ENCODE measurements around the gene ARFGAP3. TPM values are rescaled to one million over a fixed set of nuclear protein-coding genes. Genes with fewer than 3 reads are reported as not detected.

ARFGAP3 gene
- total RNA-seq, 1 donor from 2014 or later: 59.1 TPM

GRCh38 chr22:42878561-42879305 is 21.7 kb upstream of the ARFGAP3 start:
- DNase-seq (ENCODE audit: extremely low spot score, unreplicated experiment): no peak
- Mint-ChIP-seq H3K9me3 (ENCODE audit: unreplicated experiment) (no peaks in the 10 kb centered on the region), H3K36me3 (ENCODE audit: unreplicated experiment) (peaks cover 31% of the 10 kb centered on the region), H3K4me3 (ENCODE audit: unreplicated experiment) (no peak overlapping the region), H3K27me3 (ENCODE audit: unreplicated experiment) (no peaks in the 10 kb centered on the region), H3K4me1 (ENCODE audit: unreplicated experiment) (no peaks in the 10 kb centered on the region), H3K27ac (ENCODE audit: unreplicated experiment) (no peak overlapping the region)
- no peak for TF ChIP-seq CTCF (IDR thresholded peaks at IDR 0.05)

- no peak for TF ChIP-seq CTCF (IDR thresholded peaks at IDR 0.05)
- H3K27ac Mint-ChIP-seq (ENCODE audit: unreplicated experiment): no peak overlapping the region
- H3K36me3 Mint-ChIP-seq (ENCODE audit: unreplicated experiment): peaks cover 27% of the 10 kb centered on the region
- no peak for DNase-seq (ENCODE audit: extremely low spot score, unreplicated experiment)
- peaks cover 5% of the 10 kb centered on the region for H3K4me1 Mint-ChIP-seq (ENCODE audit: unreplicated experiment)
- no peaks in the 10 kb centered on the region for H3K27me3 Mint-ChIP-seq (ENCODE audit: unreplicated experiment)
- no peaks in the 10 kb centered on the region for H3K9me3 Mint-ChIP-seq (ENCODE audit: unreplicated experiment)
- H3K4me3 Mint-ChIP-seq (ENCODE audit: unreplicated experiment): no peak overlapping the region
These were observed 20.7 kb upstream of the ARFGAP3 start for GRCh38 chr22:42877597-42878340.

GRCh38 chr22:42877158-42877557 is 20.1 kb upstream of the ARFGAP3 start:
- no peak for TF ChIP-seq CTCF (IDR thresholded peaks at IDR 0.05)
- peaks cover 25% of the 10 kb centered on the region for H3K36me3 Mint-ChIP-seq (ENCODE audit: unreplicated experiment)
- peaks cover 5% of the 10 kb centered on the region for H3K4me1 Mint-ChIP-seq (ENCODE audit: unreplicated experiment)
- DNase-seq (ENCODE audit: extremely low spot score, unreplicated experiment): no peak
- no peaks in the 10 kb centered on the region for H3K9me3 Mint-ChIP-seq (ENCODE audit: unreplicated experiment)
- H3K27me3 Mint-ChIP-seq (ENCODE audit: unreplicated experiment): no peaks in the 10 kb centered on the region
- no peak overlapping the region for H3K4me3 Mint-ChIP-seq (ENCODE audit: unreplicated experiment)
- no peak overlapping the region for H3K27ac Mint-ChIP-seq (ENCODE audit: unreplicated experiment)

- no peaks in the 10 kb centered on the region for H3K27me3 Mint-ChIP-seq (ENCODE audit: unreplicated experiment)
- TF ChIP-seq CTCF (IDR thresholded peaks at IDR 0.05): no peak
- H3K4me3 Mint-ChIP-seq (ENCODE audit: unreplicated experiment): no peak overlapping the region
- DNase-seq (ENCODE audit: extremely low spot score, unreplicated experiment): no peak
- H3K9me3 Mint-ChIP-seq (ENCODE audit: unreplicated experiment): no peaks in the 10 kb centered on the region
- peaks cover 5% of the 10 kb centered on the region for H3K4me1 Mint-ChIP-seq (ENCODE audit: unreplicated experiment)
- H3K36me3 Mint-ChIP-seq (ENCODE audit: unreplicated experiment): peaks cover 28% of the 10 kb centered on the region
- no peak overlapping the region for H3K27ac Mint-ChIP-seq (ENCODE audit: unreplicated experiment)
These were observed 19.0 kb upstream of the ARFGAP3 start for GRCh38 chr22:42876041-42876440.

- Mint-ChIP-seq H3K4me1 (ENCODE audit: unreplicated experiment) (peaks cover 7% of the 10 kb centered on the region), H3K4me3 (ENCODE audit: unreplicated experiment) (no peak overlapping the region), H3K27ac (ENCODE audit: unreplicated experiment) (no peak overlapping the region), H3K27me3 (ENCODE audit: unreplicated experiment) (no peaks in the 10 kb centered on the region), H3K9me3 (ENCODE audit: unreplicated experiment) (no peaks in the 10 kb centered on the region), H3K36me3 (ENCODE audit: unreplicated experiment) (peaks cover 30% of the 10 kb centered on the region)
- DNase-seq (ENCODE audit: extremely low spot score, unreplicated experiment): no peak
- no peak for TF ChIP-seq CTCF (IDR thresholded peaks at IDR 0.05)
These were observed 16.9 kb upstream of the ARFGAP3 start for GRCh38 chr22:42874010-42874409.

All from osteocyte (in vitro differentiated cells).